Measurements from ENCODE around the gene GRAMD4. TPM values are rescaled to one million over a fixed set of nuclear protein-coding genes. Genes with fewer than 3 reads are reported as not detected.

The GRAMD4 gene
- total and polyA plus RNA-seq, 4 donors: 16.3 to 67.7 (median 21.2) TPM

- H3K36me3 ChIP-seq (ENCODE audit: control insufficient read depth in 4 of 4, insufficient read depth in 4 of 4, low read length in 4 of 4): peaks cover 0 to 36% (median 1%) of the 10 kb centered on the region in 4 donors
- no peak overlapping the region for H3K9ac ChIP-seq (ENCODE audit: insufficient read depth in 1 of 2, low read length in 2 of 2)
- peak overlapping the region in 1 of 2 donors; percentile 68 for H3K27ac ChIP-seq (ENCODE audit: low read depth in 1 of 2, low read length in 1 of 2)
- no peaks in the 10 kb centered on the region for H3K9me3 ChIP-seq (ENCODE audit: control insufficient read depth in 4 of 4, insufficient read depth in 3 of 4, low read length in 3 of 4)
- WGBS, 2 donors: 95 to 99% methylated on average over 12 of the region's 12 CpGs
- H3K27me3 ChIP-seq (ENCODE audit: control insufficient read depth in 3 of 3, insufficient read depth in 3 of 3, low read length in 2 of 3): no peaks in the 10 kb centered on the region
- H3K4me1 ChIP-seq (ENCODE audit: control insufficient read depth in 5 of 5, insufficient read depth in 5 of 5, low read length in 5 of 5): peaks cover 0 to 4% (median 0%) of the 10 kb centered on the region in 5 donors
- no peak for ATAC-seq (ENCODE audit: insufficient read depth, low FRiP score)
- no peak for DNase-seq
- H3K4me3 ChIP-seq: no peak overlapping the region
- TF ChIP-seq, protein P1, sequence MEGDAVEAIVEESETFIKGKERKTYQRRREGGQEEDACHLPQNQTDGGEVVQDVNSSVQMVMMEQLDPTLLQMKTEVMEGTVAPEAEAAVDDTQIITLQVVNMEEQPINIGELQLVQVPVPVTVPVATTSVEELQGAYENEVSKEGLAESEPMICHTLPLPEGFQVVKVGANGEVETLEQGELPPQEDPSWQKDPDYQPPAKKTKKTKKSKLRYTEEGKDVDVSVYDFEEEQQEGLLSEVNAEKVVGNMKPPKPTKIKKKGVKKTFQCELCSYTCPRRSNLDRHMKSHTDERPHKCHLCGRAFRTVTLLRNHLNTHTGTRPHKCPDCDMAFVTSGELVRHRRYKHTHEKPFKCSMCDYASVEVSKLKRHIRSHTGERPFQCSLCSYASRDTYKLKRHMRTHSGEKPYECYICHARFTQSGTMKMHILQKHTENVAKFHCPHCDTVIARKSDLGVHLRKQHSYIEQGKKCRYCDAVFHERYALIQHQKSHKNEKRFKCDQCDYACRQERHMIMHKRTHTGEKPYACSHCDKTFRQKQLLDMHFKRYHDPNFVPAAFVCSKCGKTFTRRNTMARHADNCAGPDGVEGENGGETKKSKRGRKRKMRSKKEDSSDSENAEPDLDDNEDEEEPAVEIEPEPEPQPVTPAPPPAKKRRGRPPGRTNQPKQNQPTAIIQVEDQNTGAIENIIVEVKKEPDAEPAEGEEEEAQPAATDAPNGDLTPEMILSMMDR (IDR thresholded peaks at IDR 0.05; ENCODE audit: control extremely low read depth, extremely low read depth): no peak
Observed at GRCh38 chr22:46659791-46660186, 39.6 kb downstream of the GRAMD4 start.

- no peak overlapping the region for H3K4me3 ChIP-seq
- H3K36me3 ChIP-seq (ENCODE audit: control insufficient read depth in 4 of 4, insufficient read depth in 4 of 4, low read length in 4 of 4): peaks cover 0 to 44% (median 6%) of the 10 kb centered on the region in 4 donors
- DNase-seq (no peak), ATAC-seq (ENCODE audit: insufficient read depth, low FRiP score) (peak; percentile 12)
- H3K9me3 ChIP-seq (ENCODE audit: control insufficient read depth in 4 of 4, insufficient read depth in 3 of 4, low read length in 3 of 4): no peaks in the 10 kb centered on the region
- H3K27me3 ChIP-seq (ENCODE audit: control insufficient read depth in 3 of 3, insufficient read depth in 3 of 3, low read length in 2 of 3): no peaks in the 10 kb centered on the region
- H3K9ac ChIP-seq (ENCODE audit: insufficient read depth in 1 of 2, low read length in 2 of 2): no peak overlapping the region
- WGBS, 2 donors: 51% methylated on average over 11 of the region's 11 CpGs
- TF ChIP-seq, protein P1 (IDR thresholded peaks at IDR 0.05; ENCODE audit: control extremely low read depth, extremely low read depth): no peak
- H3K4me1 ChIP-seq (ENCODE audit: control insufficient read depth in 5 of 5, insufficient read depth in 5 of 5, low read length in 5 of 5): peaks cover 0 to 4% (median 0%) of the 10 kb centered on the region in 5 donors
- H3K27ac ChIP-seq (ENCODE audit: low read depth in 1 of 2, low read length in 1 of 2): peak overlapping the region in 1 of 2 donors; percentile 68
Observed at GRCh38 chr22:46660604-46661201, 40.5 kb downstream of the GRAMD4 start.

GRCh38 chr22:46661221-46661851 lies 41.1 kb downstream of the GRAMD4 start:
- peaks cover 0 to 4% (median 0%) of the 10 kb centered on the region in 5 donors for H3K4me1 ChIP-seq (ENCODE audit: control insufficient read depth in 5 of 5, insufficient read depth in 5 of 5, low read length in 5 of 5)
- no peak overlapping the region for H3K4me3 ChIP-seq
- H3K9ac ChIP-seq (ENCODE audit: insufficient read depth in 1 of 2, low read length in 2 of 2): no peak overlapping the region
- DNase-seq (no peak), ATAC-seq (ENCODE audit: insufficient read depth, low FRiP score) (no peak)
- peaks cover 0 to 50% (median 7%) of the 10 kb centered on the region in 4 donors for H3K36me3 ChIP-seq (ENCODE audit: control insufficient read depth in 4 of 4, insufficient read depth in 4 of 4, low read length in 4 of 4)
- no peaks in the 10 kb centered on the region for H3K9me3 ChIP-seq (ENCODE audit: control insufficient read depth in 4 of 4, insufficient read depth in 3 of 4, low read length in 3 of 4)
- WGBS, 2 donors: 85 to 88% methylated on average over 22 of the region's 22 CpGs
- TF ChIP-seq, protein P1 (IDR thresholded peaks at IDR 0.05; ENCODE audit: control extremely low read depth, extremely low read depth): no peak
- peak overlapping the region in 1 of 2 donors; percentile 68 for H3K27ac ChIP-seq (ENCODE audit: low read depth in 1 of 2, low read length in 1 of 2)
- no peaks in the 10 kb centered on the region for H3K27me3 ChIP-seq (ENCODE audit: control insufficient read depth in 3 of 3, insufficient read depth in 3 of 3, low read length in 2 of 3)

Measured in lung (tissue), 12 donors.